ENCODE data around the gene METTL15. TPM values are rescaled to one million over a fixed set of nuclear protein-coding genes. Genes with fewer than 3 reads are reported as not detected.
"Not testable (repeated sequence)": the region's sequence is repeated elsewhere in the genome, so short reads cannot be mapped to it uniquely, and the experiment has no call there.

METTL15 gene
- total RNA-seq, 2 donors from 2014 or later = 9.4 to 9.5 TPM

DNA sequence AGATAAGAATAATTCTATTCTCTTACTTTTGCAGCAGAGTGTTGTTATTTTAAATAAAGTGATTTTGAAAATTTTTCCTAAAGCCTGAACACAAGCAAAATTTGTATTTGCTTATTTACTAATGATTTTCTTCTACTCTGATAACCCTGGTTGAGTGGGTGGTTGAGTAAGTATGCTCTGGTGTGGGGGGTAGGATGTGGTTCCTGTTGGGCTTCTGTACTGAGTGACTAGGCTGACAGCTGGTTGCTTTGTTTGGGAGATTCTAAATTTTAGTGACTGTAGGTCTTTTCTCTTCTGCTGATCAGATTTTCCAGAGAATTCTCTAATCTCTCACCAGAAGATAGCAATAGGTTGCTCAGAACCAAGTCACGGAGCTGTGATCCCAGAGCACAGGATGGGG, 61.6 kb downstream of the METTL15 start:
- Mint-ChIP-seq H3K4me3 (no peak overlapping the region), H3K27ac (peak overlapping the region; percentile 47), H3K27me3 (no peaks in the 10 kb centered on the region), H3K36me3 (ENCODE audit: low read depth) (peaks cover 2% of the 10 kb centered on the region), H3K4me1 (peaks cover 15% of the 10 kb centered on the region)
- peaks cover 4% of the 10 kb centered on the region for H3K9me3 ChIP-seq (ENCODE audit: control insufficient read depth, low read length, poor library complexity, severe bottlenecking)
- DNase-seq = no peak
- no peak for ATAC-seq

DNA sequence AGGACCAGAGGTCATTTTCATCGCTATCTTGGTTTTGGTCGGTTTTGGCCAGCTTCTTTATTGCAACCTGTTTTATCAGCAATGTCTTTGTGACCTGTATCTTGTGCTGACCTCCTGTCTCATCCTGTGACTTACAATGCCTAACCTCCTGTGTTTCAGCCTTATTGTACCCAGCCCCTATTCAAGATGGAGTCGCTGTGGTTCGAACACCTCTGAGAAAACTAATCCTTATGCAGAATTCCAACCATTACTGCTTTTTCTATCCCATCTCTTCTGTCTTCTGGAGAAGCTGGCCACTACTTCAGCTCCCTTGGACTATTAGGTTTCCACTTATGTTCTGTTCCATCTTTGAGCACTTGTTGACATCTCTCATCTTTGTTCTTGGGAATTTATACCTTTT, 62.6 kb downstream of the METTL15 start:
- Mint-ChIP-seq H3K4me3 (no peak overlapping the region), H3K4me1 (peaks cover 15% of the 10 kb centered on the region), H3K36me3 (ENCODE audit: low read depth) (peaks cover 2% of the 10 kb centered on the region), H3K27ac (no peak overlapping the region), H3K27me3 (no peaks in the 10 kb centered on the region)
- no peak for ATAC-seq
- H3K9me3 ChIP-seq (ENCODE audit: control insufficient read depth, low read length, poor library complexity, severe bottlenecking) = peaks cover 4% of the 10 kb centered on the region
- no peak for DNase-seq

DNA sequence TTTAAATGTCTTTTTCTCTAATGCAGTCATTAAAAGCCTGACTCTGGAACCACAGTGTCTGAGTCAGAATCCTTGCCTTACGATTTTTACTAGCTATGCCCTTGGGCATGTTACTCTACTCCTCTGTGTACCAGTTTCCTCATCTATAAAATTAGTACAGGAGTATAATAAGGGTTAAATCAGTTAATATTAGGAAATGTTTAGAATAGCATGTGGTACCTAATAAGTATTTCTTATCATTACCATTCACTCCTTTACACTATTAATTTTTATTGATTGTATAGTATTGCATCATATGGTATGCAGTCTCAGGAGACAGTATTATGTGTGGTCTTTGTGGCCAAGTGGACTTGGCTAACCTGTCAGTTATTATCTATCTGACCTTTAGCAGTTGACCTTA, 68.2 kb downstream of the METTL15 start:
- Mint-ChIP-seq H3K27me3 (no peaks in the 10 kb centered on the region), H3K4me1 (peaks cover 5% of the 10 kb centered on the region), H3K4me3 (no peak overlapping the region), H3K36me3 (ENCODE audit: low read depth) (no peaks in the 10 kb centered on the region), H3K27ac (no peak overlapping the region)
- peaks cover 4% of the 10 kb centered on the region for H3K9me3 ChIP-seq (ENCODE audit: control insufficient read depth, low read length, poor library complexity, severe bottlenecking)
- ATAC-seq = no peak
- DNase-seq = no peak

DNA sequence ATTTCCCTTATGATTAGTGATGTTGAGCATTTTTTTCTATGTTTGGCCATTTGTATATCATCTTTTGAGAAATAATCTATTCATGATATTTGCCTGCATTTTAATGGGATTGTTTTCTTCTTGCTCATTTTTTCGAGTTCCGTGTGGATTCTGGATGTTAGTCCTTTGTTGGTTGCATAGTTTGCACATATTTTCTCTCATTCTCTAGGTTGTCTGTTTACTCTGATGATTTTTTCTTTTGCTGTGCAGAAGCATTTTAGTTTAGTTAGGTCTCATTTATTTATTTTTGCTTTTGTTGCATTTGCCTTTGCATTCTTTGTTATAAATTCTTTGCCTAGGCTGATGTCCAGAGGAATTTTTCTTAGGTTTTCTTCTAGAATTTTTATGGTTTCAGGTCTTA, 87.3 kb downstream of the METTL15 start:
- no peaks in the 10 kb centered on the region for H3K27me3 Mint-ChIP-seq

DNA sequence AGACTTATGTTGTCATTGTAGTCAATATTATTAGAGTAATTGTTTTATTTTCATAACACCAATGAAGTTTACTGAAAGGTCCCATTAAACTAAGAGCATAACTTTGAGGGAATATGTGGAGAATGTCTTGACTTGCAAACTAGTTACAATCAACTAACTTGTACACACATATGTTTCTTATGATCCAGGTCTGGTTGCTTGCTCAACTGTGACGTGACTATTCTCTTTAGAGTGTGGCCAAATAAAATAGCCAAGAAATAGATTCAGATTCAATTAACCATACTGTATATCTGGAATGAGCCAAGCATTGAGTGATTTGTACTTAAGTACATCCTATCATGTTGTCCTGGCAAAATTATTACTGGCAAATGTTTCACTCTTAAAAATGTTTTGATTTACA, 101.7 kb downstream of the METTL15 start:
- Mint-ChIP-seq H3K4me1 (peaks cover 3% of the 10 kb centered on the region), H3K27me3 (no peaks in the 10 kb centered on the region), H3K27ac (no peak overlapping the region), H3K4me3 (no peak overlapping the region), H3K36me3 (ENCODE audit: low read depth) (peaks cover 7% of the 10 kb centered on the region)
- no peaks in the 10 kb centered on the region for H3K9me3 ChIP-seq (ENCODE audit: control insufficient read depth, low read length, poor library complexity, severe bottlenecking)
- ATAC-seq (no peak), DNase-seq (no peak)

More for the DNA sequence above, 87.3 kb downstream of the METTL15 start:
- H3K9me3 ChIP-seq (ENCODE audit: control insufficient read depth, low read length, poor library complexity, severe bottlenecking) = no peaks in the 10 kb centered on the region
- Mint-ChIP-seq H3K4me3 (no peak overlapping the region), H3K4me1 (peaks cover 8% of the 10 kb centered on the region), H3K36me3 (ENCODE audit: low read depth) (peaks cover 6% of the 10 kb centered on the region), H3K27ac (no peak overlapping the region)
- ATAC-seq = no peak
- DNase-seq = no peak

DNA sequence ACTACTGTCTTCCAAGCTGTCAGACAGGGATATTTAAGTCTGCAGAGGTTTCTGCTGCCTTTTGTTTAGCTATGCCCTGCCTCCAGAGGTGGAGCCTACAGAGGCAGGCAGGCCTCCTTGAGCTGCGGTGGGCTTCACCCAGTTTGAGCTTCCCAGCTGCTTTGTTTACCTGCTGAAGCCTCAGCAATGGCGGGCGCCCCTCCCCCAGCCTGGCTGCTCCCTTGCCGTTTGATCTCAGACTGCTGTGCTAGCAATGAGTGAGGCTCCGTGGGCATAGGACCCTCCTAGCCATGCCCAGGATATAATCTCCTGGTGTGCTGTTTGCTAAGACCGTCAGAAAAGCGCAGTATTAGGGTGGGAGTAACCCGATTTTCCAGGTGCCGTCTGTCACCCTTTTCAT, 113.9 kb downstream of the METTL15 start:
- H3K4me3 Mint-ChIP-seq; ATAC-seq; H3K4me1 Mint-ChIP-seq; H3K27ac Mint-ChIP-seq; H3K9me3 ChIP-seq (ENCODE audit: control insufficient read depth, low read length, poor library complexity, severe bottlenecking); DNase-seq; H3K27me3 Mint-ChIP-seq; H3K36me3 Mint-ChIP-seq (ENCODE audit: low read depth): not testable (repeated sequence)

DNA sequence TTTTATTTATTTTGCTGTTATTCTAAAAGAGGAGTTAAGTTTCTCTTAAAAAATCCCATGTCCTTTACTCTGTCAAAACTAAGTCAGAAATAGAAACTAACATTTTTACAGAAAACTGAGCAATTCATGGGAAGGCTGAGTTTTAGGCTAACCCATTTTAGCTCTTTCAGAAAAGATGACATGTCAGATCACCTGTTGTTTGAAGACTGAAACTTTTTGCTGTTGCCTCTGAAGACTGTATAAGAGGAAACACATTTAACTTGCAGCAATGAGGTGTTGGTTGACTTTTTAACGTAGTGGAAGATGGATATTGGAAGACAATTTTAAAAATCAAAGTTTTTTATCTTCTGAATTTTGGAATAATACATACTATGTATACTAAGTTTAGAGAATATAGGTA, 115.4 kb downstream of the METTL15 start:
- Mint-ChIP-seq H3K4me1 (peaks cover 5% of the 10 kb centered on the region), H3K4me3 (no peak overlapping the region), H3K36me3 (ENCODE audit: low read depth) (peaks cover 2% of the 10 kb centered on the region), H3K27me3 (no peaks in the 10 kb centered on the region), H3K27ac (no peak overlapping the region)
- ATAC-seq (no peak), DNase-seq (no peak)
- H3K9me3 ChIP-seq (ENCODE audit: control insufficient read depth, low read length, poor library complexity, severe bottlenecking) = no peaks in the 10 kb centered on the region

DNA sequence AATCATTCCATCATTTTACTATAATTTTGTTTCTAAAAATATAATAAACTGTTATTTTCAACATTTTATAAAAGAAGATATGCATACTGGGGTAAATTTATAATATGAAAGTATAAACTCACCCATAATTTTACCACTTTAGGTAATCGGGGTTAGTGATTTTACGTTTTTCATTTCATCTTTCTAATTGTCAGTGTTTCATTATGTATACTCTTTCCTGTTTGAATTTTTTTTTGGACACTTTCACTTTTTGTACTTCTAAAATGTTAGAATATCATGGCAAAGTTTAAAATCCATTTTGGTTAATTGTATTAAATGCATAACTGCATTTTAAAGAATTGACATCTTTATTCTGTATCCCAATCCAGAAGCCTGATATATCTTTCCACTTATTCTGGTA, 115.8 kb downstream of the METTL15 start:
- no peak overlapping the region for H3K4me3 Mint-ChIP-seq
- H3K27me3 Mint-ChIP-seq = no peaks in the 10 kb centered on the region
- no peak for ATAC-seq
- H3K9me3 ChIP-seq (ENCODE audit: control insufficient read depth, low read length, poor library complexity, severe bottlenecking) = no peaks in the 10 kb centered on the region
- peaks cover 2% of the 10 kb centered on the region for H3K36me3 Mint-ChIP-seq (ENCODE audit: low read depth)
- H3K4me1 Mint-ChIP-seq = peaks cover 5% of the 10 kb centered on the region
- no peak overlapping the region for H3K27ac Mint-ChIP-seq
- no peak for DNase-seq

DNA sequence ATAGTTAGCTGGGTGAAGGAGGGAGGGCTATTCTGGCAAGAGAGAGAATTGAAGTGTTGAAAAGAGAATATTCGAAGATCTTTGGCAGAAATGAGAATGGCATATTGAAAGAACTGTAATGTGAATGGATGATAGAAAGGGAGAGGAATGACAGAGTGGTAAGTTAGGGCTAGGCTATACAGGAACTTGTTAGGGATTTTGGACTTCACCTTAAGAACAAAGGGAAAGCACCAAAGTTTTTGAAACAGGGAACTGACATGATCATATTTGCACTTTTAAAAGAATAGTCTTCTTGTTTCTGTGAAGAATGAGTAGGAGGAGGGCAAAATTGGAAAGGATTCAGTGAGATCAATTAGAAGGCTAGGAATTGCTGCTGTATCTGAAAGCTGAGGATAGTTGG, 119.3 kb downstream of the METTL15 start:
- no peaks in the 10 kb centered on the region for H3K27me3 Mint-ChIP-seq
- no peak for ATAC-seq
- H3K36me3 Mint-ChIP-seq (ENCODE audit: low read depth) = peaks cover 5% of the 10 kb centered on the region
- no peak for DNase-seq
- no peaks in the 10 kb centered on the region for H3K9me3 ChIP-seq (ENCODE audit: control insufficient read depth, low read length, poor library complexity, severe bottlenecking)
- no peak overlapping the region for H3K27ac Mint-ChIP-seq
- peaks cover 9% of the 10 kb centered on the region for H3K4me1 Mint-ChIP-seq
- no peak overlapping the region for H3K4me3 Mint-ChIP-seq

DNA sequence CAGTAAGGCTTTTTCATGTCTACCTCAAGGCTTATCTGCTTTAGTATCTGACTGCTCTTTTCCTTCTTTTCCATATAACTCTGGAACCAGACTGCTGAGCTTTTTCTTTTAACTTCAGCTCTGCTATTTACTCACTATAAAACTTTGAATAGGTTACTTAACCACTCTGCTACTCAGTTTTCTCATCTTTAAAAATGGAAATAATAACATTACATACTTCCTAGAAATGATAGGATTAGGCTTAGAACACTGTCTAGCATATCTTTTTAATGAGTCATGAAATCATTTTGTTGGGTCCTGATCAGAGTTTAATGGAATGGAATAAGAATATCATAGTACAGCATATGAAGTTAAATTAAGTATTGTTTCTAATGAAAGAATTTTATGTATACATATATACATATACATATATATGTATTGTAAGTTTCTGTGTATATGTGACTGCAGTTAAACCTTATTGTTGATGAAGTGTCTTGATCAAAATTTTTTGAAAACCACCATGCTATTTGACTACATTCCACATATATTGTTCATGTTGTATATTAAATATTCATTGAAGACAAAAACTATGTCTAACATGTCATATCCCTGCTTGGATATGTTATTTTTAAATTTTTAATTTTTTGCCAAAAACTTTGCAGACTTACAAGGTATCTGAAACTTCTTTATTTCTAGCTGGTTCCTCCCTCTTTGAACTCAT, 120.2 kb downstream of the METTL15 start:
- ATAC-seq (no peak), DNase-seq (no peak)
- no peak overlapping the region for H3K4me3 Mint-ChIP-seq
- no peaks in the 10 kb centered on the region for H3K27me3 Mint-ChIP-seq
- H3K36me3 Mint-ChIP-seq (ENCODE audit: low read depth) = peaks cover 5% of the 10 kb centered on the region
- H3K9me3 ChIP-seq (ENCODE audit: control insufficient read depth, low read length, poor library complexity, severe bottlenecking) = no peaks in the 10 kb centered on the region
- peaks cover 9% of the 10 kb centered on the region for H3K4me1 Mint-ChIP-seq
- H3K27ac Mint-ChIP-seq = no peak overlapping the region

DNA sequence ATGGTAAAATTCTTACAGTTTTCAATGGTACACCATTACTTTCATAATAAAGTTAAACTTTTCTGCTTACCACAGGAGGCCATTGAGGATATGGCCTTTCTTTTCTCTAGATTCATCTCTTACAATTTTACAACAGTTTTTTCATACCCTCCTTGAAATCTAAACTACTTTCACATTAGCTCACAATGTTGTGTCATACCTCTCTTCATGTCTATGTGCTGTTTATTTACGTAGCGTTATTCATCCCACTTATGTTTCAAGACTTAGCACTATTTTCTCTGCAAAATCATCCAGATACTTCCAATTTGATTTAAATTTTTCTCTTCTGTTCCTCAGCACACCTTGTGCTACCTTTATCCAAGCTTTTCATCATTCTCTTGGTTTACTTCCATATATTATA, 123.3 kb downstream of the METTL15 start:
- Mint-ChIP-seq H3K27me3 (no peaks in the 10 kb centered on the region), H3K36me3 (ENCODE audit: low read depth) (peaks cover 3% of the 10 kb centered on the region)

DNA sequence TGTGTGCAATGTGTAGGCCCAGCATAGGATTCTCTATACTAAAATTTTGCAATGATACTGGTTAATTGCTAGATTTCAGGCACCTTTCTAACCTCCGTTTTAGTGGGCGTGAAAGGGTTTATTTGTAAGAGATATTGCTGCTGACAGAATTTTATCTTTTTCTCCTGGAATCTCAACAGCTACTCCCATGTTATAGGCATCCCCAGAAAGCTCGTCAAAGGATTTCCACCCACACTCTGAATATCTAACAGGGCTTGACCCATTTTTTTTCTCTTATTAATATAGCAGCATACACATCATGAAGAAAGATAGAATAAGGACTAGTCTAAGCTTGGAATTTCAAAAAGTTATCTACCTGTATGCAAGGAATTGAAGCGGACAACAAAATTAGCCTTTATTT, 124.5 kb downstream of the METTL15 start:
- Mint-ChIP-seq H3K36me3 (ENCODE audit: low read depth) (peaks cover 3% of the 10 kb centered on the region), H3K27ac (no peak overlapping the region), H3K4me1 (peaks cover 4% of the 10 kb centered on the region), H3K27me3 (no peaks in the 10 kb centered on the region), H3K4me3 (no peak overlapping the region)
- no peak for DNase-seq
- H3K9me3 ChIP-seq (ENCODE audit: control insufficient read depth, low read length, poor library complexity, severe bottlenecking) = no peaks in the 10 kb centered on the region
- ATAC-seq = no peak

More for the DNA sequence above, 123.3 kb downstream of the METTL15 start:
- Mint-ChIP-seq H3K27ac (no peak overlapping the region), H3K4me1 (peaks cover 7% of the 10 kb centered on the region), H3K4me3 (no peak overlapping the region)
- DNase-seq = no peak
- no peak for ATAC-seq
- no peaks in the 10 kb centered on the region for H3K9me3 ChIP-seq (ENCODE audit: control insufficient read depth, low read length, poor library complexity, severe bottlenecking)

DNA sequence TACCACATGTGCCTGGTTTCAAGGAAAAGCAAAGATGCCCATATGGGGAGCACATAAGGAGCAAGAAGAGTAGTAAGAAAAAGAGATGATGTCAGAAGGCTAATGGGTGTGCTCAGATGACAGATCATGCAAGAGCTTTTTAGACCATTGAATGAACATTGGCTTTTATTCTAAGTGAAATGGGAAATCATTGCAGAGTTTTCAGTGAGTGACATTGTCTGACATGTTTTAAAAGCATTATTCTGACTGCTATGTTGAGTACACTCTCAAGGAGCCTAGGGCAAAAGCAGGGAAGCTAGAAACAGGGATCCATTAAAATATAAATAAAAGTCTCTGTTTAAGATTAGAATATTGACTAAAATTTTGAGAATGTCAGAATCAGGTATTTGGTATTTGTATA, 133.6 kb downstream of the METTL15 start:
- Mint-ChIP-seq H3K36me3 (ENCODE audit: low read depth) (peaks cover 7% of the 10 kb centered on the region), H3K4me3 (no peak overlapping the region), H3K4me1 (peaks cover 2% of the 10 kb centered on the region), H3K27ac (no peak overlapping the region), H3K27me3 (no peaks in the 10 kb centered on the region)
- ATAC-seq (no peak), DNase-seq (no peak)
- H3K9me3 ChIP-seq (ENCODE audit: control insufficient read depth, low read length, poor library complexity, severe bottlenecking) = no peaks in the 10 kb centered on the region

DNA sequence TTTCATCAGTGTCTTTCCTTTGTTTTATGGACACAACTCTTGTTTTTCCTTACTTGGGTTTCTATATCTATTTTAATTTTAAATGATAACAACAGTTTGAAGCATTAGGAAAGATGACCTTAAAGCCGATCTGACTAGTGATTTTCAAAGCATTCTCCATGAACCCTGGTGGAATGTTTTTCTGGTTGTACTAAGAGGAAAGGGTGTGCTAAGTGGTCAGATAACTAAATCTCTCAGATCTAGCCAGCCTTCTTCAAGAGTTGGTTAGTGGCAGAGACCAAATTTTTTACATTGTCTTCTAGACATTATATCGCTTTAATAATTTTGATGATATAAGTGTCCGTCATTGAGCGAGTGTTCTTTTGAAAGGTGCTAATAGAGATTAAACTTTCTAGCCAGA, 134.4 kb downstream of the METTL15 start:
- no peaks in the 10 kb centered on the region for H3K9me3 ChIP-seq (ENCODE audit: control insufficient read depth, low read length, poor library complexity, severe bottlenecking)
- ATAC-seq (no peak), DNase-seq (no peak)
- Mint-ChIP-seq H3K27me3 (no peaks in the 10 kb centered on the region), H3K27ac (no peak overlapping the region), H3K36me3 (ENCODE audit: low read depth) (peaks cover 7% of the 10 kb centered on the region), H3K4me1 (peaks cover 2% of the 10 kb centered on the region), H3K4me3 (no peak overlapping the region)
